ENCODE measurements around the gene HOXD10. TPM values are rescaled to one million over a fixed set of nuclear protein-coding genes. Genes with fewer than 3 reads are reported as not detected.

Gene HOXD10
- total RNA-seq, 1 experiment from 2014 or later = not detected

- Histone ChIP-seq H3K4me3 (ENCODE audit: low read depth in 2 of 2, low read length in 2 of 2) (no peak overlapping the region), H3K9me3 (ENCODE audit: control insufficient read depth, insufficient read depth, low read depth, low read length) (no peaks in the 10 kb centered on the region), H3K27me3 (ENCODE audit: control insufficient read depth, insufficient read depth, low read length) (peaks cover 5% of the 10 kb centered on the region; the same call in 1 of the 2 replicates), H3K4me1 (ENCODE audit: control insufficient read depth, insufficient read depth, low read length) (0 out of 2 replicates have a peak, but pooled peaks cover 3% of the 10 kb centered on the region), H3K36me3 (ENCODE audit: control insufficient read depth, insufficient read depth, low read length) (no peaks in the 10 kb centered on the region), H3K27ac (ENCODE audit: low read length) (no peak overlapping the region)
- CTCF ChIA-PET = no interaction called here
- no peak for ATAC-seq
- DNase-seq (ENCODE audit: low read depth, low spot score) = no peak
- TF ChIP-seq POLR2AphosphoS5 (IDR thresholded peaks at IDR 0.05; ENCODE audit: low read depth, low read length) (no peak), SIN3A (IDR thresholded peaks at IDR 0.05; ENCODE audit: borderline replicate concordance, insufficient read depth, low read depth, low read length) (no peak), TCF7L2 (IDR thresholded peaks at IDR 0.05; ENCODE audit: low read depth, low read length) (no peak), REST (IDR thresholded peaks at IDR 0.05; ENCODE audit: insufficient read depth in 1 of 2, low read depth in 2 of 2, low read length in 1 of 2) (no peak)
- TF ChIP-seq, protein P1, sequence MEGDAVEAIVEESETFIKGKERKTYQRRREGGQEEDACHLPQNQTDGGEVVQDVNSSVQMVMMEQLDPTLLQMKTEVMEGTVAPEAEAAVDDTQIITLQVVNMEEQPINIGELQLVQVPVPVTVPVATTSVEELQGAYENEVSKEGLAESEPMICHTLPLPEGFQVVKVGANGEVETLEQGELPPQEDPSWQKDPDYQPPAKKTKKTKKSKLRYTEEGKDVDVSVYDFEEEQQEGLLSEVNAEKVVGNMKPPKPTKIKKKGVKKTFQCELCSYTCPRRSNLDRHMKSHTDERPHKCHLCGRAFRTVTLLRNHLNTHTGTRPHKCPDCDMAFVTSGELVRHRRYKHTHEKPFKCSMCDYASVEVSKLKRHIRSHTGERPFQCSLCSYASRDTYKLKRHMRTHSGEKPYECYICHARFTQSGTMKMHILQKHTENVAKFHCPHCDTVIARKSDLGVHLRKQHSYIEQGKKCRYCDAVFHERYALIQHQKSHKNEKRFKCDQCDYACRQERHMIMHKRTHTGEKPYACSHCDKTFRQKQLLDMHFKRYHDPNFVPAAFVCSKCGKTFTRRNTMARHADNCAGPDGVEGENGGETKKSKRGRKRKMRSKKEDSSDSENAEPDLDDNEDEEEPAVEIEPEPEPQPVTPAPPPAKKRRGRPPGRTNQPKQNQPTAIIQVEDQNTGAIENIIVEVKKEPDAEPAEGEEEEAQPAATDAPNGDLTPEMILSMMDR (IDR thresholded peaks at IDR 0.05) = no peak
- POLR2A ChIA-PET = no interaction called here
- in situ Hi-C loops (cut with HindIII; ENCODE audit: low pct_unique_long_range_greater_than_20kb, low sequenced_read_pairs) (no loop called here), intact Hi-C loops (cut with micrococcal nuclease; ENCODE audit: unreplicated experiment) (no loop called here)
- BruUV-seq (replicated peaks) = no TSS peak
Observed at GRCh38 chr2:176114930-176115625, 1.5 kb upstream of the HOXD10 start.

DNA sequence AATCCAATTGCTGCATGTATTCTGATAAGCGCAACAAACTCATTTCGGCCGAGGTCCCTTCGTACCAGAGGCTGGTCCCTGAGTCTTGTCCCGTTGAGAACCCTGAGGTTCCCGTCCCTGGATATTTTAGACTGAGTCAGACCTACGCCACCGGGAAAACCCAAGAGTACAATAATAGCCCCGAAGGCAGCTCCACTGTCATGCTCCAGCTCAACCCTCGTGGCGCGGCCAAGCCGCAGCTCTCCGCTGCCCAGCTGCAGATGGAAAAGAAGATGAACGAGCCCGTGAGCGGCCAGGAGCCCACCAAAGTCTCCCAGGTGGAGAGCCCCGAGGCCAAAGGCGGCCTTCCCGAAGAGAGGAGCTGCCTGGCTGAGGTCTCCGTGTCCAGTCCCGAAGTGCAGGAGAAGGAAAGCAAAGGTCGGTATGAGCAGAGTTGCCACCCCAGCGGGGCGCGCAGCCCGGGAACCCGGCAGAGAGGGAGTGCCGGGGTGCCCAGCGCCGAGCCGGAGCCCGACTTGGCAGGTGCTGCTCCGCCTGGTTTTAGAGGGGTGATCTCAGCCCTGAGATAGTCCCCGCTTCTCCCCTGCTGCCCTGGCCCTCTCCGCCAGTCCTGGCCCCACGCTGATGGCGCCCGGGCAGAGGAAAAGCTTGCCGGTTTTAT, 714 bp downstream of the HOXD10 start:
- intact Hi-C loops (cut with micrococcal nuclease; ENCODE audit: unreplicated experiment) = no loop called here
- POLR2A ChIA-PET = no interaction called here
- no peaks in the 10 kb centered on the region for H3K36me3 ChIP-seq (ENCODE audit: control insufficient read depth, insufficient read depth, low read length)
- no peak overlapping the region for H3K27ac ChIP-seq (ENCODE audit: low read length)
- H3K27me3 ChIP-seq (ENCODE audit: control insufficient read depth, insufficient read depth, low read length) = peaks cover 2% of the 10 kb centered on the region; the same call in 1 of the 2 replicates
- no peaks in the 10 kb centered on the region for H3K9me3 ChIP-seq (ENCODE audit: control insufficient read depth, insufficient read depth, low read depth, low read length)
- CTCF ChIA-PET = interaction anchor here (0.6 kb wide), 1 partner anchor 312 kb away, joined by 3 read pairs; no protein-coding TSS in a partner anchor
- no peak overlapping the region for H3K4me3 ChIP-seq (ENCODE audit: low read depth in 2 of 2, low read length in 2 of 2)
- in situ Hi-C loops (cut with HindIII; ENCODE audit: low pct_unique_long_range_greater_than_20kb, low sequenced_read_pairs) = no loop called here
- DNase-seq (ENCODE audit: low read depth, low spot score) (no peak), ATAC-seq (no peak)
- H3K4me1 ChIP-seq (ENCODE audit: control insufficient read depth, insufficient read depth, low read length) = no peaks in the 10 kb centered on the region
- BruUV-seq (replicated peaks) = no TSS peak
- no peak for TF ChIP-seq TCF7L2 (IDR thresholded peaks at IDR 0.05; ENCODE audit: low read depth, low read length)
- TF ChIP-seq, protein P1 (IDR thresholded peaks at IDR 0.05) = no peak

All from Panc1 (cell line).